NCI-H82 treated with DMSO at 0.1 percent for 48 hours (cell line): ENCODE data around the gene C1QB.
A peak's percentile ranks its signal among the peaks of the same experiment; 100 is the strongest.
"Not testable (repeated sequence)": the region's sequence is repeated elsewhere in the genome, so short reads cannot be mapped to it uniquely, and the experiment has no call there.

ENCODE experiments used
- DNase-seq: peaks from one replicate; lab custom pipeline; 2025; ENCODE audit not compliant: unreplicated experiment; lab: John Stamatoyannopoulos, UW

The C1QB gene

GRCh38 chr1:22662318-22662717, 9.3 kb downstream of the C1QB start:
- DNase-seq: peak; percentile 94

GRCh38 chr1:22662986-22663408, 10.0 kb downstream of the C1QB start:
- no peak for DNase-seq

GRCh38 chr1:22665752-22666151, 12.7 kb downstream of the C1QB start:
- DNase-seq: no peak

- DNase-seq: no peak
Measured at GRCh38 chr1:22666412-22666811, 13.4 kb downstream of the C1QB start.

GRCh38 chr1:22668840-22669239, 15.8 kb downstream of the C1QB start:
- not testable (repeated sequence) for DNase-seq

- no peak for DNase-seq
Measured at GRCh38 chr1:22670352-22670975, 17.4 kb downstream of the C1QB start.

GRCh38 chr1:22671999-22672398, 19.0 kb downstream of the C1QB start:
- no peak for DNase-seq

- DNase-seq: peak; percentile 72
Measured at GRCh38 chr1:22673486-22674409, 20.7 kb downstream of the C1QB start.

- no peak for DNase-seq
Measured at GRCh38 chr1:22674410-22674749, 21.3 kb downstream of the C1QB start.

- DNase-seq: not testable (repeated sequence)
Measured at GRCh38 chr1:22676151-22676550, 23.1 kb downstream of the C1QB start.

GRCh38 chr1:22676916-22677583, 24.0 kb downstream of the C1QB start:
- DNase-seq: peak; percentile 54

GRCh38 chr1:22677931-22678896, 25.2 kb downstream of the C1QB start:
- no peak for DNase-seq

GRCh38 chr1:22680726-22681125, 27.7 kb downstream of the C1QB start:
- no peak for DNase-seq

- no peak for DNase-seq
Measured at GRCh38 chr1:22681556-22682276, 28.7 kb downstream of the C1QB start.

GRCh38 chr1:22683547-22683946, 30.5 kb downstream of the C1QB start:
- DNase-seq: no peak

GRCh38 chr1:22685591-22686059, 32.6 kb downstream of the C1QB start:
- DNase-seq: no peak

- no peak for DNase-seq
Measured at GRCh38 chr1:22687191-22687590, 34.2 kb downstream of the C1QB start.

GRCh38 chr1:22688466-22688865, 35.4 kb downstream of the C1QB start:
- DNase-seq: no peak

- no peak for DNase-seq
Measured at GRCh38 chr1:22689505-22689904, 36.5 kb downstream of the C1QB start.
